H9 (cell line): ENCODE results near the gene TMEM167B. TPM values are rescaled to one million over a fixed set of nuclear protein-coding genes. Genes with fewer than 3 reads are reported as not detected.

ENCODE experiments used
- DNase-seq: peaks from one replicate; pipeline ENCODE4 v3.0.0-alpha.2; 2017
- H2AFZ ChIP-seq: one replicate; pipeline ENCODE4 v1.6.1; 2013; ENCODE audit warnings: mild to moderate bottlenecking, low read length, control low read depth, moderate library complexity
- H2AK5ac ChIP-seq: 2 replicates; pipeline ENCODE4 v1.6.1; 2013; ENCODE audit warnings: low read length, control low read depth, mixed read lengths; ENCODE audit not compliant: insufficient read length
- H2BK120ac ChIP-seq: one replicate; pipeline ENCODE4 v1.6.1; 2013; ENCODE audit warnings: low read depth, mild to moderate bottlenecking, low read length, control low read depth, inconsistent platforms; ENCODE audit not compliant: poor library complexity, severe bottlenecking
- H2BK12ac ChIP-seq: 2 replicates; pipeline ENCODE4 v1.6.1; 2013; ENCODE audit warnings: low read length, control low read depth, mixed read lengths, low read depth; ENCODE audit not compliant: insufficient read length
- H2BK15ac ChIP-seq: 2 replicates; pipeline ENCODE4 v1.6.1; 2013; ENCODE audit warnings: low read depth, low read length, control low read depth
- H2BK20ac ChIP-seq: one replicate; pipeline ENCODE4 v1.6.1; 2013; ENCODE audit warnings: low read depth, mild to moderate bottlenecking, low read length, control low read depth, inconsistent platforms; ENCODE audit not compliant: poor library complexity, severe bottlenecking
- H2BK5ac ChIP-seq: 2 replicates; pipeline ENCODE4 v1.6.1; 2013; ENCODE audit warnings: low read length, control low read depth, mixed read lengths; ENCODE audit not compliant: insufficient read length
- H3K14ac ChIP-seq: 2 replicates; pipeline ENCODE4 v1.6.1; 2013; ENCODE audit warnings: low read length, control low read depth; ENCODE audit not compliant: insufficient read depth
- H3K18ac ChIP-seq: 2 replicates; pipeline ENCODE4 v1.6.1; 2013; ENCODE audit warnings: low read depth, mild to moderate bottlenecking, mixed read lengths, low read length, control low read depth; ENCODE audit not compliant: insufficient read length
- H3K23ac ChIP-seq: 2 replicates; pipeline ENCODE4 v1.6.1; 2013; ENCODE audit warnings: low read length, control low read depth, mixed read lengths, low read depth; ENCODE audit not compliant: insufficient read length
- H3K23me2 ChIP-seq: 2 replicates; pipeline ENCODE4 v1.6.1; 2013; ENCODE audit warnings: low read depth, mild to moderate bottlenecking, mixed read lengths, low read length, control low read depth; ENCODE audit not compliant: insufficient read length, poor library complexity, severe bottlenecking
- H3K27ac ChIP-seq: 2 replicates; pipeline ENCODE4 v1.5.1; 2013; ENCODE audit warnings: low read length, control low read depth, mixed read lengths, low read depth; ENCODE audit not compliant: insufficient read length
- H3K27me3 ChIP-seq: 2 replicates; pipeline ENCODE4 v1.6.1; 2013; ENCODE audit warnings: low read length, control low read depth, inconsistent platforms; ENCODE audit not compliant: insufficient read depth
- H3K4ac ChIP-seq: 2 replicates; pipeline ENCODE4 v1.6.1; 2013; ENCODE audit warnings: low read depth, mild to moderate bottlenecking, control low read depth, inconsistent platforms, low read length, moderate library complexity
- H3K4me1 ChIP-seq: 2 replicates; pipeline ENCODE4 v1.6.1; 2013; ENCODE audit warnings: low read length, control low read depth, inconsistent platforms; ENCODE audit not compliant: insufficient read depth
- H3K4me2 ChIP-seq: 2 replicates; pipeline ENCODE4 v1.6.1; 2013; ENCODE audit warnings: low read length, control low read depth, mixed read lengths; ENCODE audit not compliant: insufficient read length, insufficient read depth
- H3K56ac ChIP-seq: 2 replicates; pipeline ENCODE4 v1.6.1; 2013; ENCODE audit warnings: low read depth, mild to moderate bottlenecking, mixed read lengths, low read length, control low read depth; ENCODE audit not compliant: insufficient read length
- H3K79me1 ChIP-seq: 2 replicates; pipeline ENCODE4 v1.6.1; 2013; ENCODE audit warnings: low read depth, mild to moderate bottlenecking, moderate library complexity, low read length, control low read depth, inconsistent platforms; ENCODE audit not compliant: insufficient read depth, poor library complexity, severe bottlenecking
- H3K79me2 ChIP-seq: 2 replicates; pipeline ENCODE4 v1.6.1; 2013; ENCODE audit warnings: low read length, control low read depth, inconsistent platforms; ENCODE audit not compliant: insufficient read depth
- H3K9ac ChIP-seq: 2 replicates; pipeline ENCODE4 v1.6.1; 2013; ENCODE audit warnings: low read length, control low read depth, mixed read lengths; ENCODE audit not compliant: insufficient read length; ENCODE audit errors: extremely low read depth
- H3K9me3 ChIP-seq: one replicate; pipeline ENCODE4 v1.6.1; 2013; ENCODE audit warnings: low read depth, low read length, inconsistent platforms; ENCODE audit not compliant: control insufficient read depth
- H3T11ph ChIP-seq: one replicate; pipeline ENCODE4 v1.6.1; 2013; ENCODE audit warnings: mild to moderate bottlenecking, low read length, control low read depth, inconsistent platforms
- H4K20me1 ChIP-seq: one replicate; pipeline ENCODE4 v1.6.1; 2013; ENCODE audit not compliant: control insufficient read depth, insufficient read length, insufficient read depth
- H4K5ac ChIP-seq: 2 replicates; pipeline ENCODE4 v1.6.1; 2013; ENCODE audit warnings: low read depth, mild to moderate bottlenecking, mixed read lengths, low read length, control low read depth; ENCODE audit not compliant: insufficient read length
- H4K8ac ChIP-seq: replicated peaks from 2 replicates; pipeline ENCODE4 v1.6.1; 2013; ENCODE audit warnings: low read length, control low read depth, mixed read lengths, low read depth; ENCODE audit not compliant: insufficient read length
- H4K91ac ChIP-seq: 2 replicates; pipeline ENCODE4 v1.6.1; 2013; ENCODE audit warnings: low read depth, mild to moderate bottlenecking, moderate library complexity, mixed read lengths, low read length, control low read depth; ENCODE audit not compliant: insufficient read length
- H3K27ac Mint-ChIP-seq, 3 experiments: 2 replicates in 2 of 3; 3 replicates in 1 of 3; pipeline ENCODE4 v1.8.0; 2020 to 2021; ENCODE audit warnings: mixed read lengths in 3 of 3, mild to moderate bottlenecking in 1 of 3, moderate library complexity in 1 of 3
- H3K27me3 Mint-ChIP-seq: 2 replicates; pipeline ENCODE4 v1.8.0; 2021; ENCODE audit warnings: low read depth, mild to moderate bottlenecking, moderate library complexity, mixed read lengths
- H3K36me3 Mint-ChIP-seq, 3 experiments: 2 replicates in 2 of 3; 3 replicates in 1 of 3; pipeline ENCODE4 v1.8.0; 2020 to 2021; ENCODE audit warnings: low read depth in 3 of 3, mixed read lengths in 3 of 3; ENCODE audit not compliant: insufficient read depth in 1 of 3
- H3K4me1 Mint-ChIP-seq, 2 experiments: 2 replicates each; pipeline ENCODE4 v1.8.0; 2020; ENCODE audit warnings: mixed read lengths in 2 of 2
- H3K4me3 Mint-ChIP-seq, 2 experiments: 2 replicates in 1 of 2; 3 replicates in 1 of 2; pipeline ENCODE4 v1.8.0; 2020 to 2021; ENCODE audit warnings: mild to moderate bottlenecking in 2 of 2, mixed read lengths in 2 of 2, moderate library complexity in 1 of 2
- H3K9me3 Mint-ChIP-seq, 2 experiments: 2 replicates in 1 of 2; 3 replicates in 1 of 2; pipeline ENCODE4 v1.8.0; 2020; ENCODE audit warnings: mild to moderate bottlenecking in 2 of 2, mixed read lengths in 2 of 2, moderate library complexity in 1 of 2
- CTCF ChIP-seq: fragments of 200-600 bp; sonication (generic); conservative IDR thresholded peaks from 3 replicates; pipeline ENCODE4 v1.8.0; 2021; ENCODE audit warnings: antibody characterized with exemption, mild to moderate bottlenecking
- WGBS: extraction: QIAGEN DNeasy Blood & Tissue Kit; methylation state at CpG from one replicate; pipeline ENCODE4 v1.1.7; 2013; ENCODE audit warnings: missing lambda C conversion rate, low lambda C conversion rate, mixed read lengths; ENCODE audit not compliant: insufficient read length; ENCODE audit errors: extremely low coverage; 5-methylcytosine and 5-hydroxymethylcytosine counted together
- total RNA-seq: library from RNA; stranded (reverse); gene quantifications from 2 replicates; pipeline ENCODE4 v1.2.1, GENCODE V29; 2021

TMEM167B gene
- total RNA-seq, 1 experiment from 2014 or later: 13.9 TPM

- no peak for TF ChIP-seq CTCF
- peaks cover 60% of the 10 kb centered on the region for H3K27me3 Mint-ChIP-seq
- Histone ChIP-seq H2BK5ac (no peak overlapping the region), H3K27me3 (peaks cover 18% of the 10 kb centered on the region; the same call in 1 of the 2 replicates), H3K14ac (no peak overlapping the region), H4K91ac (no peak overlapping the region), H3K9me3 (no peaks in the 10 kb centered on the region), H2BK15ac (no peak overlapping the region), H2AK5ac (no peak overlapping the region), H3T11ph (no peak overlapping the region), H3K4ac (no peak overlapping the region), H2BK12ac (no peak overlapping the region), H3K27ac (no peak overlapping the region), H3K23ac (no peak overlapping the region), H4K5ac (no peak overlapping the region), H3K18ac (no peak overlapping the region), H4K8ac (no peak overlapping the region), H2AFZ (no peak overlapping the region), H2BK120ac (no peak overlapping the region), H3K9ac (no peak overlapping the region), H4K20me1 (no peaks in the 10 kb centered on the region), H2BK20ac (no peak overlapping the region), H3K79me1 (no peaks in the 10 kb centered on the region), H3K23me2 (peaks cover 13% of the 10 kb centered on the region), H3K79me2 (no peaks in the 10 kb centered on the region), H3K4me1 (no peaks in the 10 kb centered on the region), H3K56ac (no peak overlapping the region), H3K4me2 (no peak overlapping the region)
- WGBS: no CpG with 5 or more reads among the region's 3 CpGs
- no peaks in the 10 kb centered on the region for H3K9me3 Mint-ChIP-seq
- H3K36me3 Mint-ChIP-seq: no peaks in the 10 kb centered on the region
- no peak overlapping the region for H3K4me3 Mint-ChIP-seq
- peaks cover 11 to 17% of the 10 kb centered on the region in 2 experiments for H3K4me1 Mint-ChIP-seq
- H3K27ac Mint-ChIP-seq: no peak overlapping the region
- no peak for DNase-seq
Measured at GRCh38 chr1:109109906-109110305, 19.3 kb downstream of the TMEM167B start.
